Measurements from ENCODE around the gene IPO11.
"Not testable (repeated sequence)": the region's sequence is repeated elsewhere in the genome, so short reads cannot be mapped to it uniquely, and the experiment has no call there.

The IPO11 gene

DNA sequence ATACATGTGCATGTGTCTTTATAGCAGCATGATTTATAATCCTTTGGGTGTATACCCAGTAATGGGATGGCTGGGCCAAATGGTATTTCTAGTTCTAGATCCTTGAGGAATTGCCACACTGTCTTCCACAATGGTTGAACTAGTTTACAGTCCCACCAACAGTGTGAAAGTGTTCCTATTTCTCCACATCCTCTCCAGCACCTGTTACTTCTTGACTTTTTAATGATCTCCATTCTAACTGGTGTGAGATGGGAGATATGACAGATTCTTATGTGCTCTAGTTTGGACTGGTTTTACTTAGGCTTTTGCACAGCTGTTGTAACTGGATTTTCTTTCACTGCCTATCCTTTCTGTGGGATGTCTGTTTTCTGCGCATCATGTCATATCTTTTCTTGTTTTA is 108.2 kb downstream of the IPO11 start:
- not testable (repeated sequence) for DNase-seq

DNA sequence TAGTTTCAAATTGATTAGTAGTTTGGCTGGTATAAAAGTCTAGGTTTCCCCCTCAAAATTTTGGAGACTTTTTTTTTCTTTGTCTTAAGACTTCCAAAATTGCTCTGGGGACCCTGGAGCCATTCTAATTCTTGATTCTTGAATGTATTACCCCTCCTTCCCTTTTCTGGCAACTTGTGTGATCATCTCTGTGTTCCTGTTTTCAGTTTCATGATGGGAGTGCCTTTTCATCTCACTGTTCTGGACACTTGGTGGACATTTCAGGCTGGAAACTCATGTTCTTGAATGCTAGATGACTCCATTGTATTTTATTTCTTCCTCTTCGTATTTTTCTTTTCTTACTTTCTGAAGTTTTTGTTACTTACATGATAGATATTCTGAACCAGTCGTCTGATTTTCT is 108.8 kb downstream of the IPO11 start:
- DNase-seq, result no peak

DNA sequence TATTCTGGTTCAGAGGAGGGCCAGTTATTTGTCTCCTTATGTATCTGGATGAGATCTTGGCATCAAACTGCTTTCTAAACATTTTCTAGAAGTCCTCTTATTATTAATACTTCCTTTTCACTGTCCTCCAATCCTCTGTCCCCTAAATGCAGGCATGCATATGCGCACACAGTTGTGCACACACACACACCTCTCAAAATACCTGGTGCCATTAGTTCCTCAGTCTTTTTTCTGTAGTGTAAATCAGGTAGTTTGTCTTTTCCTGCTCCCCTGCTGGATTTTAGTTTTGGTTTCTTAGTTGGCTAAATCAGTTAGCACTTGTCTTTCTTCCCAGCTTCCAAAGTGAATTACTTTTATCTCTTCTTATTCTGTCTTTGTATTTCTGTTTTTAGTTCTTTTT is 110.2 kb downstream of the IPO11 start:
- DNase-seq, result no peak

DNA sequence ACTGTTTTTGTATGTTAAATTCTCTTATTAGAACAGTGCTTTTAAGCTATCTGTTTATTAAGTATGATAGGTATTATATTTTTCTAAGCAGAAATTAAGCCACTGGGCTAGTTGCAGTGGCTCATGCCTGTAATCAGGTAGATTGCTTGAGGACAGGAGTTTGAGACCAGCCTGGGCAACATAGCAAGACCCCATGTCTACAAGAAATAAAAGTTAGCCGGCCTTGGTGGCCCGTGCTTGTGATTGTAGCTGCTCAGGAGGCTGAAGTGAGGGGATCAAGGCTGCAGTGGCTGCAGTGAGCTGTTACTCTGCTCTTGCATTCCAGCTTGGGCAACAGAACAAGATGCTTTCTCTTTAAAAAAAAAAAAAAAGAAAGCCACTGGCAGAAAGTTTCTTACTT is 121.0 kb downstream of the IPO11 start:
- DNase-seq, result no peak

DNA sequence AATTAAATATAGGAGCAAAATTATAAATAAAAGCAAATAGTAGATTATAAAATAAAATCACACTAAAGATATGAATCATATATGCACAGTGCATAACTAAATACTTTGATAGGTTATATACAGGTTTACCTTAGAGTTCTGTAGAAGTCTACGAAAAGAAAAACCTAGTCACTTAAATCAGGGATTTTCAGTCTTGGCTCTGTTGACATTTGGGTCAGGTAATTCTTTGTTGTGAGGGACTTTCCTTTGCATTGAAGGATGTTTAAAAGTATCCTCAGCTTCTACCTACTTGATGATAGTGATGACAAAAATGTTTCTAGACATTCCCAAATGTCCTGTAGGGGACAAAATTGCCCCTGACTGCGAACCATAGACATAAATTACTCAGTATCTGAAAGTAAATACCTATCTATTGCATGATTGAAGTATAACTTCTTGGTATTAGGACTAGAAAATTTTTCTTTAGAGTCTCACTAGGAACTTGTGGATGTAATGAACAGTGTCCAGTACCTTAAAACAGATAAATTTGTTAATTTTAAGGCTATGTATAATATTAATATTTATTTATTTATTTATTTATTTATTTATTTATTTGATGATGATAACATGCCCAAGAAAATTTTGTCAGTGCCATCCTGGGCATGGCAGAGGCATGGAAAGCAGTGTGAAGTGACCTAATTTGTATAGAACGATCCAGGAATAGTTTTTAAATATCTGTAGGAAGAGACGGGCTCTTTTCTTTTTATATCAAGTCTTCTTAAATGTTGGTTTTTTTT is 122.1 kb downstream of the IPO11 start:
- no peak for DNase-seq

DNA sequence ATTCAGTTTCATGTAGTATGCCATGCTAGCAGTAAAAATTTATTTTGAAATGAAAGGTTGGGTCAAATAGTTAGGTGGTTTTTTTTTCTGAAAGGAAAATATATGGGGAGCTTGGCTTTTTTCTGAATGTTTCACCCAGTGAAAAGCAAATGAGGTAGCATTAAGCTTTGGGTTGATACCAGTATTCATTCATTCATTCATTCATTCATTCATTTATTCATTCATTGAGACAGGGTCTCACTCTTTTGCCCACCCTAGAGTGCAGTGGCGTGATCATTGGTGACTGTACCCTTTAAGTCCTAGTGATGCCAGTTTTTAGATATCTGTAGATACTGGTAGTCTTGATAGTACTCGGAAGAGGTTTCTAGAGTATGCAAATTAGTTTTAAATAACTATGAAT is 123.7 kb downstream of the IPO11 start:
- no peak for DNase-seq

DNA sequence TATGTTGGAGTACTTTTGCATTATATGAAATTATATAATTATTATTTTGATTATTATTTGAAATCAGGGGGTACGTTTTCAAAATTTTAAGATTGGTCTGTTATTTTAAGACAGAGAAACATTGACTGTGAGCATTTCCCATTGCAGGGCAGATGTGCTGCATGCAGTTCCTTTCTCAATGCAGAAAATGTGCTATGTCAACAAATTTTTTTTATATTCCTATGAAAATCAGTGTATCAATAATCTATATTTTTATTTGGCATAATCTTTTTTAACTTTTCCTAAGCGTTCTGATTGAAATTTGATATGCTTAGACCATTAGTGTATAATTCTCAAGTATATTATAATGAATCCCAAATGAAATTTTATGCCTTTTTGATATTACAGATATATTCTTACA is 124.2 kb downstream of the IPO11 start:
- no peak for DNase-seq

DNA sequence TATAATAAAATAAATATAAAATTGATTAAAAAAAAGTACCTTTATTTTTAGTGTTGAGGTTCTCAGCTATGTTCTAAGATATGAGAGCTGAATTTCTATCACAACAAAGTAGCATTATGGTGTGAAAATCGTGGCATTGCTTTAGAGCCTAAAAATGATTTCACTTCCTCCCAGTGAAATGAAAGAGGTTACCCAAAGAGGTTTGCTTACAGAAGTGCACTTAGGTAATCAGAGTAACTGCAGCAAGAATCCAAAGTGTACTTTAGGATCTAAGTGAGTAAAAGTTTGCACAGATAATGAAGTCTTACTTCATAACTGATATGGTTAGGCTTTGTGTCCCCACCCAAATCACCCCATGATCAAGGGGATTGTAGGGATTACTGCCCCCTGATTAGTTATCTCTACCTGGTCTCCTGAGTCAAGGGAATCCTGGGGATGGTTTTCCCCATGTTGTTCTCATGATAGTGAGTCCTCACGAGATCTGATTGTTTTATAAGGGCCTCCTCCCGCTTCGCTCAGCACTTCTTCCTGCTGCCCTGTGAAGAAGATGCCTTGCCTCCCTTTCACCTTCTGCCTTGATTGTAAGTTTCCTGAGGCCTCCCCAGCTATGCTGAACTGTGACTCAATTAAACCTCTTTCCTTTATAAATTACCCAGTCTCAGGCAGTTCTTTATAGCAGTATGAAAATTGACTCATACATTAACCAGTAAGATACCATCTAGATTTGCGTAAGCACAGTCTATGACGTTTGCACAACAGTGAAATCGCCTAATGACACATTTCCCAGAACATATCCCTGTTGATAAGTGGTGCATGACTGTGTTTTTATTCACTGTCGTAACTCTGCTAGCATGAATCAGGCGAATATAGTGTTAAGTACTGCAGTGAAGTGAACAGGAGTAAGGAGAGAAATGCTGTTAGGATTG is 125.7 kb downstream of the IPO11 start:
- DNase-seq, result no peak

DNA sequence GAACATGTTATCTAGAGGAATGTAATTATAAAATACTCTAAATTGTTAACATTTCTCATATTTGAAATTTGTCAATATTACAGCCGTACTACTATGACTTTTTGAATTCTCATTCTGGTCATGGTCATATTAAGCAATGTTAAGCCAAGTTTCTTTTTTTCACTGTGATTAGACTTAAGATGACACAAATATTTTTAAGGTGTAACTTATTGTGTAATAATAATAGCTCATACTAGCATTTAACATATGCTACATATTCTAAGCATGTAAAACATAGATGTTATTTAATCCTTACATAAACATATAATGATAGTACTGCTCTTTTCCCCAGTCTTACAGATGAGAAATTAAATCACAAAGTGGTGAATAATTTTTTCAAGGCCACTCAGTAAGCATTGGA is 130.2 kb downstream of the IPO11 start:
- DNase-seq, result no peak

DNA sequence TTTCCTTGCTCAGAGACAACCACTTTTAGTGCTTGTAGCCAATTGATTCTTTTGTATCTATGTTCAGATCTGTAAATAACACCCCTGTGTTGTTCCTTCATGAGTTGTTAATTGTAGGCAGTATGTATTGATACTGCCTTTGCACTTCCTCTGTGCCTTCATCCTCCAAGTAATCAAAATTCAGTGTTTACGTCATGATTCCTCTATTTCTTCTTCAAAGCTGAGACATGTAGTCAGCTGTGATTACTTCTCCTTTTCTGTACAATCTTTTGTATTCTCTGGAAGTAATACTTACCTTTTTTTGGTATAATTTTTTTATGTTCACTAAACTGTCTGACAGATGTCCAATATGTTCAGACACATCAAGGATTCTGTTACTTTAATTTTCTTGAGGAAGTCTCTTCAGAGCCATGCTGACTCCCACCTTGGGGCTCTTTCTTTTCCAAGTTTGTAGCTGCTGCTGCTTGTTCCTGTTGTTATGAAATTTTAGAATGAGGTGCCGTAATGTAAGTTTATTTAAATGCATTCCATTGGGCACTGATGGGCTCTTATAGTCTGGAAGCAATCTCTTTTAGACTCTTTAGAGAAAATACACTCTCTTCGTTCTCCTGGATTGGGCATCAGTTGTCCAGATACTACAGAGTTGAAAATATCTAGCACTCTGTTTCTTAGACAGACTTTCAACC is 135.5 kb downstream of the IPO11 start:
- DNase-seq, result no peak

DNA sequence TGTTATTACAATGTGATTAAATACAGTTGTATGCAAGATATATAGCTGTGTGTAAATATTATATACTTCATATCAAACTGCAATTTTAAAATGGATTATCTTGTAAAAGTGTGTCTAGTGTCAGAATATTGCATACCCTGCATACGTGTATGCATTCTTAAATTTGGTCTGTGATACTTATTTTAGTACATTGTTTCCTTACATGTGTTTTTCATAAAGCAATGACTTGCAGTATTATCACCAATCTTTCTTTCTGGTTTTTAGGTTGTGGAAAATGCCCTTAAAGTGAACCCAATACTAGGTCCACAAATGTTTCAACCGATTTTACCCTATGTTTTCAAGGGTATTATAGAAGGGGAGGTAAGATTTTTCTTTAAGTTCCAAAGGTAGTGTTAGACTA is 137.5 kb downstream of the IPO11 start:
- no peak for DNase-seq

DNA sequence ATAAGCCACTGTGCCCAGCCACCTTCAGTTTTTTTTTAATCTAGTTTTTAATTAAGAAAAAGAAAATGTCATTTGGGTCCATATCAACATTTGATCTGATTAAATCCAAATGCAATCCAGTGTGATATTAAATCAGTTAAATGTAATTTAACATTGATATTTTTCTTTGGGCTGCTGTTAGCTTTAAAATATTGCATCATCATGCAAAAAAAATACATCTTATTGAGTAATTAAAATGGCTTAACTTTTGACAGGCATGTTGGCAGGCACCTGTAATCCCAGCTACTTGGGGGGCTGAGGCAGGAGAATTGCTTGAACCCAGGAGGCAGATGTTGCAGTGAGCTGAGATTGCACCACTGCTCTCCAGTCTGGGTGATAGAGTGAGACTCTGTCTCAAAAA is 143.4 kb downstream of the IPO11 start:
- DNase-seq, result no peak

DNA sequence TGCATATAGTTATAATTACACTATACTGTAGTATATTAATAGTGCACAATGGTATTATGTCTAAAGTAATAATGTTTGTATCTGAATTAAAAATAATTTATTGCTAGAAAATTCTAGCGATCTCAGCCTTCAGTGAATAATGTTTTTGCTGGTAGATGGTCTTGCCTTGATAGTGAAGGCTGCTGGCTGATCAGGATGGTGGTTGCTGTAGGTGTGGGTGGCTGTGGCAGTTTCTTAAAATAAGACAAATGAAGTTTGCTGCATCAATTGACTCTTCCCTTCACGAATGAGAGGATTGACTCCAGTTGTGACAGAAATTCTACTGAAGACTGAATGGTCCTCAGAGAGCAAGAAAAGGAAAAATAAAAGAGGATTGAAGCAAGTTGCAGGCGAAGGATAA is 146.4 kb downstream of the IPO11 start:
- no peak for DNase-seq

DNA sequence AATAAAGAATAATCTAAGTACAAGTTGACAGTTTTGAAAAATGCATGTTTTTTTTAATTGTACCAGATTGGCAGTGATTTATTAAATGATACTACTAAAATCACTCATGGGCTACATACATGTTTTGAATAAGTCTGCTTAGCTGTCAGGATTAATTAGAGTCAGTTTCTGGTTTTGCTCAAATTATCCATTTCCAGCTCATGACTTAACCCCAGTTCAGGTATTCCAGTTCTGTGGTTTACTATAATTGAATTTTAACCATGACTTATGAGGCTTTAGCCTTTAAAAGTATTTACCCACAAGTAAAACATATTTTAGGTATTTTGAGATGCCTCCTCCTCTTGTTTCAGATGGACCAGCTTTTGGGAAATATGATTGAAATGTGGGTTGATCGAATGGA is 148.2 kb downstream of the IPO11 start:
- DNase-seq, result no peak

DNA sequence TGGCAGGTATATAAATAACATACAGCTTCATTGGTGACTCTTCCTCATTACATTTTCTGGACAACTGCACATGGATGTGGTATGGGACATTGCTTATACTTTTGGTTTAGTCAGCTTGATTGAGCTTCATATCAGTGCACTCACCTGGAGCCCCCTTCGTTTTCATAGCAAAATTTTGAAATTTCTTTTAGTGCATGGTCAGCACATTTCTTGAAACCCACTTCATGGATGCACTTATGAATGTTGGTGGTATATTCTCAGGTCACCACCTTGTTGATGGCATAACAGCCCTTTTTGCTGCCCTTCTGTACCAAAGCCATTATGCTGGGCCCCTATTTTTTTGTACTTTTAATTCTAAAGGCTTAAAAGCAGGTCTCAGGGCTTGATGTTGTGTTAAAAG is 149.3 kb downstream of the IPO11 start:
- DNase-seq, result no peak

DNA sequence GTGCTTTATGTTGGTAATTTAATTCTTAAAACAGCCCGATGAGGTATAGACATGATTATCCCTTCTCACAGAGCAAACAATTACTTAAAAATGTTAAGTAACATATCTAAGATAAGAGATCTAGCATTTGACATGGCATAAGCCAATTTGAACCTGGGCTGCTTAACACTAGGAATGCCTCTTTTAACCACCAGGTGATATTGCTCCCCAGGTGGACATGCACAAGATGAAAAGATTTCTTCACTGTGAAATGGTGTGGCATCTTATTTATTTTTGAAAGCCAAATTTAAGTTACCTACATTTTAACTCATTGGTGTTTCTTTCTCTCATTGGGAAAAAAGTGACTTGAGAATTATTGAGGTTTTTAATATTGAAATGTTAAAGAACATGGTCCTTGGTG is 150.3 kb downstream of the IPO11 start:
- no peak for DNase-seq

DNA sequence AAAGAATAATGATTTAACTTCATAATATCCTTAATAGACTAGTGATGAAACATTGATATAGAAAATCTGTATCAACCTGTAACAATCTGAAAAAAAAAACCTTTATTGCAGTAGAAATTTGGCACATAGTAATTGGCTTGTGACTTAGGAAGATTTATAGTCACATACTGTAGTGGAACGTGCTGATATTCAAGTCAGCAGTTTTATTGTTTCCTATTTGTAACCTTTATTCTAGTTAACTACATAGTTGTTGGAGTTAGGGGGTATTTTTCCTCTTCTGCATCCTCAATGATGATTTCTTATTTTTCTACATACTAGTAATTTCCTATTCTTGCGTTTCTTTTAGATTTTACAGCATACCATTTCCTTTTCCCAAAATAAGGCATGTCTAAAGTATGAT is 151.5 kb downstream of the IPO11 start:
- no peak for DNase-seq

DNA sequence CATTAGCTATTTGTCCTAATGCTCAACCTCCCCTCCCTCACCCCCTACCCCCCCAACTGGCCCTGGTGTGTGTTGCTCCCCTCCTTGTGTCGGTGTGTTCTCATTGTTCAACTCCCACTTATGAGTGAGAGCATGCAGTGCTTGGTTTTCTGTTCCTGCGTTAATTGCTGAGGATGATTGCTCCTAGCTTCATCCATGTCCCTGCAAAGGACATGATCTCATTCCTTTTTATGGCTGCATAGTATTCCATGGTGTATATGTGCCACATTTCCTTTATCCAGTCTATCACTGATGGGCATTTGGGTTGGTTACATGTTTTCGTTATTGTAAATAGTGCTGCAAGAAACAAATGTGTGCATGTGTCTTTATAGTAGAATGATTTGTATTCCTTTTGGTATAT is 153.2 kb downstream of the IPO11 start:
- DNase-seq, result not testable (repeated sequence)

DNA sequence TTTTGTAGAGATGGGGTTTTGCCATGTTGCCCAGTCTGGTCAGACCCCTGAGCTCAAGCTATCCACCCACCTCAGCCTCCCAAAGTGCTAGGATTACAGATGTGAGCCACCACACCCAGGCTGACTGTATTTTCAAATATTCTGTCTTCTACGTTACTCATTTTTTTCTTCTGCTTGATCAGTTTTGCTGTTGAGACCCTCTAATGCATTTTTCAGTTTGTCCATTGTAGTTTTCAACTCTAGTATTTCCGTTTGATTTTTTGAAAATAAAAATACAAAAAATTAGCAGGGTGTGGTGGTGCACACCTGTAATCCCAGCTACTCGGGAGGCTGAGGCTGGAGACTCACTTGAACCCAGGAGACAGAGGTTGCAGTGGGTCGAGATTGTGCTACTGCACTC is 155.6 kb downstream of the IPO11 start:
- DNase-seq, result no peak

DNA sequence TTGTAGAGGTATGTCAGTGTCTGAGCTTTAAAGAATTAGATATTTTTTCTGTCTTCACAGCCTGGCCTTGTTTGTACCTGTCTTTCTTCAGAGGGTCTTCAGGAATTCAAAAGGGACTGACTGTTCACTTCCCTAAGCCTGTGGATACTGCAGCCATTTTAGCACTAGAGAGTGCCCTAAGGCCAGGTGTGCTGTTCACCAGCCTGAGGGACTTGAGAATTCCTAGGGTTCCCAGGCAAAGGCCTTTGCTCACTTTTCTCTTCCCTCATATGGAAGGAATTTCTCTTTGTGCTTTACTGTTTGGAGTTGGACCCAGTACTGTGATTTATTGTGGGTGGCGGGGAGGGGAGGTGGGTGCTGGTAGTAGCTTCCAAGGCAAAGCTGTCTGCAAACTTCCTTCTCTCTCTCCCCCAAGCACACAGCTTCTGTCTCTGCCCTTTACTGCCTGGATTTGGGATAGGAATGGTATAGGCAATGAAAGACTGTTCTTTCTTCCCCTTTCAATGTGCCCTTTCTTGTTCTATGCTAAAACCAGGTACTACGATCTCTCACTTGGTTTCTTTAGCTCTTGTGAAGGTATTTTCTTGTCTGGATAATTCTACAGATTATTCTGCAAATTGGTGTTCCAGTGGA is 156.4 kb downstream of the IPO11 start:
- no peak for DNase-seq

DNA sequence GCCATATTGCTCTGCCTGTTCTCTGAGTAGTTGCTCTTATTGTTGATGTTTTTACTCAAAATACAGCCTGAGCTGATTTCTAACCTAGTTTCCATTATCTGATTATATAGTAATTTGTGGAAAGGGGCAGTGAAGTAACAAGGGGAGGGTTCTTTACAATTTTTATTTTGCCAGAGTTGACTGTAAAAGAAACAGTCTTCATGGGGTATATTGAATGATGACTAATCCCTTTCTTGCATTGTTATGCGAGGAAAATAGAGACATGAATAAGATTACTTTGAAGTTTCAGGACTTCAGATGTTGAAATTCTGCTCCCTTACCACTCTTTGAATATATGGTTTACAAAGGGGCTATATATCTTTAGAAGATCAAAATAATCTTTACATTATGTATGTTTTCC is 156.9 kb downstream of the IPO11 start:
- DNase-seq, result no peak

DNA sequence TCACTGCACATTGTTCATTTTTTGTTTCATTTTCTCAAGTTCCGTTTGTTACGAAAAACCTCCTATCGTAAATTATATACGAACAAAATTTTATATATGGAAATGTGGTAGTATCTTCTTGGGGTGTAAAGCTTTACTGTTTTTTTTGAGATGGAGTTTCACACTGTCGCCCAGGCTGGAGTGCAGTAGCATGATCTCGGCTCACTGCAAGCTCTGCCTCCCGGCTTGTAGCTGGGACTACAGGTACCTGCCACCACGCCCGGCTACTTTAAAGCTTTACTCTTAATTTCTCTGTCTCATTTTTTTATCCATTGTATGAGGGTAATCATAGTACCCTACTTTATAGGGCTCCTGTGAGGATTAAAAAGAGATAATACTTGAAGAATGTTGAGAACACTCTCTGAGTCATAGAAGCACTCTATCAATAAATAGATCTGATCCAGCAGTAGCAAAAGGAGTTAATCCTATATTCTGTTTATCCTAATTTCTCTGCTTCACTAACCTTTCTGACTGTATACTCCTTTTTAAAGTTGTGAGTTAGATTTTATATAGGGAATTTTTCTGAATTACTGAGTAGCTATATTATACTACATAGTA is 160.5 kb downstream of the IPO11 start:
- no peak for DNase-seq

DNA sequence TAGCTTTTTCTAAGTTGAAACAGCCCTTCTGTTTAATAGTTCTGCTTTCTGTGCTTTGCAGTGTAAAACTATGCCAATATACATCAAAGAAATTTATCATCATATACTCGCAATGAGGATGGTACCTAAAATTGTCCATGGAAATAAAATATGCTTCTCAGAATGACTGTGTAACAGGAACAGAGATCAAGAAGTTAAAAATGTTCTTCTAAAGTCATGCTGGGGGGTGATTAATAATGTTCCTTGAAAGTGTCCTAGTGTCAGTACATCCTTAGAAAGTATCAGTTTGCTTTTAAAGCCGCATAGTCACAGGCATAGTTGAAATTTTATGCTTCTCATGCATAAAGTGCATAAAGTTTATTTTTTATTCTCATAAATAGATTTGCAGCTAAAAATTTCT is 162.0 kb downstream of the IPO11 start:
- DNase-seq, result no peak

Measured in CD4-positive, alpha-beta T cell treated with Interleukin-1 beta for 1 hour (primary cell).